Brain microvascular endothelial cell (primary cell): ENCODE data around the gene FOXP4.
A peak's percentile ranks its signal among the peaks of the same experiment; 100 is the strongest.

Experiments
- DNase-seq: peaks from one replicate; pipeline ENCODE4 v3.0.0-alpha.2; 2020
- H3K27ac ChIP-seq: fragments of 250-450 bp; sonication (Bioruptor Pico); 2 replicates; pipeline ENCODE4 v1.5.1; 2020; ENCODE audit warnings: mild to moderate bottlenecking, moderate library complexity
- H3K27me3 ChIP-seq: fragments of 250-450 bp; sonication (Bioruptor Pico); replicated peaks from 2 replicates; pipeline ENCODE4 v1.5.1; 2020; ENCODE audit warnings: mild to moderate bottlenecking
- H3K36me3 ChIP-seq: fragments of 250-450 bp; sonication (Bioruptor Pico); replicated peaks from 2 replicates; pipeline ENCODE4 v1.5.1; 2020; ENCODE audit warnings: mild to moderate bottlenecking
- H3K4me3 ChIP-seq: 2 replicates; pipeline ENCODE4 v1.5.1; 2011; ENCODE audit warnings: low read depth, mild to moderate bottlenecking, control low read depth, low read length, moderate library complexity
- in situ Hi-C: cut with HindIII; loops from 2 replicates; pipeline ENCODE4 v1.10.0; 2017; ENCODE audit warnings: low sequenced_read_pairs, low pct_ligation_motif_present
- TF ChIP-seq, protein P1 (sequence below): IDR thresholded peaks from 2 replicates; pipeline ENCODE4 v1.5.1; 2011; ENCODE audit warnings: low read depth, mild to moderate bottlenecking, moderate library complexity, low read length, control low read depth, inconsistent platforms; ENCODE audit errors: missing control alignments

The FOXP4 gene

DNA sequence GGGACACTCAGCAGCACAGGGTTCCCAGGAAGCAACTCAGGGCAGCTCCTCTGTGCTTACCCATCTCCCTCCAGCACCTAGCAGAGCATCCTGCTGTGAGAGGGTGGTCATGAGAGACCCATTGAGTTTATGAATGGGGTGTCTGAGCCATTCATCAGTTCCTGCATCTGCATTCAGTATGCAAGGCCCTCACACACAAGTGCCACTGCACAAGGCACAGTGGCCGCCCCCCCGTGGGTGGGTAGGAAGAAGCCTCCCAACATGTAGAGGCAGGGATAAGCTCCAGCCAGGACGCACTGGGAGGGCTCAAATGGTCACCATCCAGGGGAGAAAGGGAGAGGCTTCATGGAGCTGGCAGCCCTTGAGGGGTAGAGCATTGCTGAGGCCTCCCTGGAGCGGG, 43.0 kb downstream of the FOXP4 start:
- H3K27ac ChIP-seq = no peak overlapping the region
- H3K4me3 ChIP-seq = no peak overlapping the region
- in situ Hi-C loops = no loop called here
- no peaks in the 10 kb centered on the region for H3K27me3 ChIP-seq
- DNase-seq = no peak
- peaks cover 24% of the 10 kb centered on the region for H3K36me3 ChIP-seq
- TF ChIP-seq, protein P1, sequence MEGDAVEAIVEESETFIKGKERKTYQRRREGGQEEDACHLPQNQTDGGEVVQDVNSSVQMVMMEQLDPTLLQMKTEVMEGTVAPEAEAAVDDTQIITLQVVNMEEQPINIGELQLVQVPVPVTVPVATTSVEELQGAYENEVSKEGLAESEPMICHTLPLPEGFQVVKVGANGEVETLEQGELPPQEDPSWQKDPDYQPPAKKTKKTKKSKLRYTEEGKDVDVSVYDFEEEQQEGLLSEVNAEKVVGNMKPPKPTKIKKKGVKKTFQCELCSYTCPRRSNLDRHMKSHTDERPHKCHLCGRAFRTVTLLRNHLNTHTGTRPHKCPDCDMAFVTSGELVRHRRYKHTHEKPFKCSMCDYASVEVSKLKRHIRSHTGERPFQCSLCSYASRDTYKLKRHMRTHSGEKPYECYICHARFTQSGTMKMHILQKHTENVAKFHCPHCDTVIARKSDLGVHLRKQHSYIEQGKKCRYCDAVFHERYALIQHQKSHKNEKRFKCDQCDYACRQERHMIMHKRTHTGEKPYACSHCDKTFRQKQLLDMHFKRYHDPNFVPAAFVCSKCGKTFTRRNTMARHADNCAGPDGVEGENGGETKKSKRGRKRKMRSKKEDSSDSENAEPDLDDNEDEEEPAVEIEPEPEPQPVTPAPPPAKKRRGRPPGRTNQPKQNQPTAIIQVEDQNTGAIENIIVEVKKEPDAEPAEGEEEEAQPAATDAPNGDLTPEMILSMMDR = no peak

DNA sequence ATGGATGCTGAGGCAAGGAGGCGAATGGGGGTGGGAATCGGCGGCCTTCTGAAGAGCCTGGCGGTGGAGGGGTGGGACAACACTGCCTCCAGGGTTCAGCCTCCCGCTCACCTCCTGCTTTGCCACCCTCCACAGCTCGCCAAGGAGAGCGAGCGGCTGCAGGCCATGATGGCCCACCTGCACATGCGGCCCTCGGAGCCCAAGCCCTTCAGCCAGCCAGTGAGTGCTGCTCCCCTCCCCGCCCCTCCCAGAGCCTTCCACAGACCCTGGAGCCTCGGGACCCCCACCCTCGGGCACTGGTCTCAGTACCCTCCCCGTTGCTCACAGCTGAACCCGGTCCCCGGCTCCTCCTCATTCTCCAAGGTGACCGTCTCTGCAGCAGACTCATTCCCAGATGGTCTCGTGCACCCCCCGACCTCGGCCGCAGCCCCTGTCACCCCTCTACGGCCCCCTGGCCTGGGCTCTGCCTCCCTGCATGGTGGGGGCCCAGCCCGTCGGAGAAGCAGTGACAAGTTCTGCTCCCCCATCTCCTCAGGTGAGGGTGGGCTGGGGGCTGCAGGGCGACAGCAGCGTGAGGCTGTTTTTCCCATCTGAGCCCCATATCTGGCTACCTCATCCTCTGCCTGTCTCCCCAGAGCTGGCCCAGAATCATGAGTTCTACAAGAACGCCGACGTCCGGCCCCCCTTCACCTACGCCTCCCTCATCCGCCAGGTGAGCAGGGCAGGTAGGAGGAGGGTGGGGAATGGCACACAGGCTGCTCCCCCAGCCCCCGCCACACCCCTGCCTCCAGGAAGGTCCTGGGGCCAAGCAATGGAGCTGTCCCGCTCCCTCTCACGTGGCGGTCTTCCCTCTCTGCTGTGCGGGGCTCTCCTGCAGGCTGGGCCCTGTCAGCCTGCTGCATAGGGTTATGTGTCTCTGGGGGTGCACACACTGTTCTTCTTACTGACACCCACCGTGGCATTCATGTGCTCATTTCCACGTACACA, 43.7 kb downstream of the FOXP4 start:
- H3K27me3 ChIP-seq = no peaks in the 10 kb centered on the region
- no peak overlapping the region for H3K4me3 ChIP-seq
- no peak overlapping the region for H3K27ac ChIP-seq
- peaks cover 20% of the 10 kb centered on the region for H3K36me3 ChIP-seq
- TF ChIP-seq, protein P1 = no peak
- DNase-seq = no peak
- in situ Hi-C loops = no loop called here

DNA sequence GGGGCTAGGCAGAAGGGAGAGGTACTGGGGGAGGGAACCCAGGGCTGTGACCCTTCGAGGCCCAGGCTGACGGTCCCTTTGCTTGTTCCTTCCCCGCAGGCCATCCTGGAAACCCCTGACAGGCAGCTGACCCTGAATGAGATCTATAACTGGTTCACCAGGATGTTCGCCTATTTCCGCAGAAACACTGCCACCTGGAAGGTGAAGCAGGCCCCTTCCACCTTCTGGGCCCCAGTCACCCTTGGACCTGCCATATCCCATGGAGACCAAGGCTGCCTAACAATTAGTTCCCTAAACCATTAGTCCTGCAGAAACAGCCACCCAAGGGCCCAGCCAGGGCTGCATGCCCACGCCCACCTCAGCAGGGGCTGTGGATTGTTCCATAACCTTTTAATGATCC, 44.9 kb downstream of the FOXP4 start:
- Histone ChIP-seq H3K27me3 (no peaks in the 10 kb centered on the region), H3K4me3 (no peak overlapping the region), H3K36me3 (peaks cover 19% of the 10 kb centered on the region), H3K27ac (no peak overlapping the region)
- no peak for DNase-seq
- in situ Hi-C loops = no loop called here
- TF ChIP-seq, protein P1 = no peak

DNA sequence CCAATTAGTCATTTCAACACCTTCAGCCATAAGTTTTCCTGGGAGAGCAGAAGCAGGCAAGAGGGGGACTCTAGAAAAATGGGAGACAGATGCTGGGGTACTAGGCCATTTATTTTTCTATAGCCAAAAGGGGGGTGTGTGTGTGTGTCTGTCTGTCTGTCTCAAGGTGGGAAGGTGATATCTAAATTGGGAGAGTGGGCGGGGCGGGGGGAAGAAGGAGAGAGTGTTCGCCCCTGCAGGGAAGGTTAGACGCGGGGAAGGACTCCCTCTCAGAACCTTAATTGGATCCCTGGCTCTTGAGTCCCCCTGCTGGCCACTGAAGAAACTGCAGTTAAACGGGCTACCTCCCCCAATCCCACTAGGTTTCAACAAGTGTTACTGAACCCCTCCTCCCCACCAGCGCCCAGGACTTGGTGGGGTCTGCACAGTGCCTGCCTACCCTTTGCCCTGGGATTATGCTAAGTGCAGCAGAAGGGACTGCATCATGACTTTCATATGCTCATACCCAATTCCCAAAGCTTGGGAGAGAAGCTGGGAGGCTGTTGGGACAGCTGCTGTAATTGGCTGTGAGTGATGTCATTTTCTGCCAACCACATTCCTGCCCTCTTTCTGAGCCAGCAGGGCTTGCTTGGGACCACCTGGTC, 45.8 kb downstream of the FOXP4 start:
- Histone ChIP-seq H3K27ac (no peak overlapping the region), H3K27me3 (no peaks in the 10 kb centered on the region), H3K4me3 (no peak overlapping the region), H3K36me3 (peaks cover 21% of the 10 kb centered on the region)
- in situ Hi-C loops = no loop called here
- TF ChIP-seq, protein P1 = peak; percentile 91
- DNase-seq = peak; percentile 55

DNA sequence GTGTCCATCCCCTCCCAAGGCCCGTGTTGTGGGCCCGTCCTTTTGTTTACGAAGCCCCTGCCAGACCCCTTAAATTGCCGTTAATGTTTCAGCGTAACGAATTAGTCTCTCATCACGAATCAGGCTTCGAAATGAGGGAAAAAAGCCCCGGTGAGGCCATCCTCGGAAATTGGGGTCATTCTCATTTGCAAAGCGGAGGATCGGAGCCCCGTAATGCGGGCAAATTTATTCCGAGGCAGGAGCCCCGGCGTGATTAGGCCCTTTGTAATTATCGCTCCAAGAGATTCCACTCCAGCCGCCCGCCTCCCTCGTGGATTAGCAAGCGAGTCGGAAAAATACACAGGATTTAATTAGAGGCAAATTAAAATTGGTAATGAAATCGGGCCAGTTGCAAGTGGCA, 47.2 kb downstream of the FOXP4 start:
- Histone ChIP-seq H3K4me3 (no peak overlapping the region), H3K27ac (no peak overlapping the region)
- in situ Hi-C loops = no loop called here

More for the DNA sequence above, 47.2 kb downstream of the FOXP4 start:
- TF ChIP-seq, protein P1 = no peak
- Histone ChIP-seq H3K27me3 (no peaks in the 10 kb centered on the region), H3K36me3 (peaks cover 21% of the 10 kb centered on the region)
- DNase-seq = no peak
